ENCODE data around the gene GRIA3. TPM values are rescaled to one million over a fixed set of nuclear protein-coding genes. Genes with fewer than 3 reads are reported as not detected.
"Not testable (repeated sequence)": the region's sequence is repeated elsewhere in the genome, so short reads cannot be mapped to it uniquely, and the experiment has no call there.

The GRIA3 gene
- polyA plus RNA-seq, 1 of the 3 experiments (the other 2 are of a cell fraction): 0.15 TPM

DNA sequence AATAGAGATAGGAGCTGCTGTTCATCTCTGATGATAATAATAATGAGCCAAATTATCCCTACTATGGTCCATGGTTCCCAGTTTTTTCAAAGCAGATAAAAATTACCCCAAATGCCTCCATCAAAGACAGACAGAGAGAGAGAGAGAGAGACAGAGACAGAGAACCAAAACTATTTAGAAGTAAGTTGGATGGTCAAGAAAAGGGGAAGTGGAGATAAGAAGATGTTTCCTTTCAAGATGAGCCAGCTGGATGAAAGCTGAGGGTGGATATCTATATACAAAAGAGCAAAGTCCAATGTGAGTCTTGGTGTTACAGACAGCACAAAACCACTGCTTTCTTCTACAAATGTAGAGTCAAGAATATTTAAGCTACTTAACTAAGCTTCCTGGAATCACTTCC lies 173.9 kb downstream of the GRIA3 start:
- H3K27ac ChIP-seq (ENCODE audit: low read depth in 2 of 2, low read length in 1 of 2): no peak overlapping the region
- H3K36me3 ChIP-seq (replicated peaks in 1 of 2; ENCODE audit: control insufficient read depth in 1 of 2, insufficient read depth in 2 of 2, low read length in 1 of 2): no peaks in the 10 kb centered on the region
- TF ChIP-seq CHD2 (IDR thresholded peaks at IDR 0.05; ENCODE audit: low read length, partially characterized antibody) (no peak), RCOR1 (IDR thresholded peaks at IDR 0.05; ENCODE audit: low read length) (no peak), ELF1 (IDR thresholded peaks at IDR 0.05) (no peak)
- no peak overlapping the region for H3K9ac ChIP-seq
- no peaks in the 10 kb centered on the region for H3K27me3 ChIP-seq (ENCODE audit: insufficient read depth)
- ChIA-PET POLR2A (no interaction called here), CTCF (no interaction called here)
- no peaks in the 10 kb centered on the region for H3K4me1 ChIP-seq (ENCODE audit: control insufficient read depth in 1 of 2, insufficient read depth in 2 of 2, low read depth in 1 of 2, low read length in 1 of 2)
- H3F3A ChIP-seq (replicated peaks; ENCODE audit: insufficient read depth): no peaks in the 10 kb centered on the region
- H4K20me1 ChIP-seq (ENCODE audit: insufficient read depth): no peaks in the 10 kb centered on the region
- no peak overlapping the region for H3K4me2 ChIP-seq
- no peaks in the 10 kb centered on the region for H3K79me2 ChIP-seq (ENCODE audit: insufficient read depth)
- no peaks in the 10 kb centered on the region for H3K9me2 ChIP-seq
- H2AFZ ChIP-seq (ENCODE audit: low read depth): no peak overlapping the region
- no peaks in the 10 kb centered on the region for H3K9me3 ChIP-seq
- no peak for DNase-seq
- no peak overlapping the region for H3K4me3 ChIP-seq (ENCODE audit: low read depth in 2 of 2, low read length in 1 of 2)

DNA sequence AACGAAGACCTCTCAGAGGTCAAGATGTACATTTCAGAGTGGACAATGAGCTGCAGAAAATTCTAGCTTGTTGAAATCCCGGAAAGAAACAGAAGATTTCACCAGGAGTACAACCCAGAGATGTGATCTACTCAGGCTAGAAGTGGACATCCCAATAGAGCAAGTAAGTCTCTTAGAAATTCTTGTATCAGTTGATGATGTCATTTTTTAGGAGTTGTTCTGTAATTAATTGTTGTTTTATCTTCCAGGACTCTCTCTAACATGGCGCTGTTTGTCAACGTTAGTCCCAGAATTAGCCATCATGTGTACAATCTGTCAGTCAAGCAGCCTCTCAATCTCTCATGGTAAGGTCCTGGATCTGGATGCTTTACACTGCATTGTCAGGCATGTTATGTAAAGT lies 174.4 kb downstream of the GRIA3 start:
- Histone ChIP-seq H3K27ac (ENCODE audit: low read depth in 2 of 2, low read length in 1 of 2) (no peak overlapping the region), H3K79me2 (ENCODE audit: insufficient read depth) (no peaks in the 10 kb centered on the region), H3K9ac (no peak overlapping the region), H3K4me3 (ENCODE audit: low read depth in 2 of 2, low read length in 1 of 2) (no peak overlapping the region), H3K27me3 (ENCODE audit: insufficient read depth) (no peaks in the 10 kb centered on the region), H3K9me2 (no peaks in the 10 kb centered on the region), H3K4me1 (ENCODE audit: control insufficient read depth in 1 of 2, insufficient read depth in 2 of 2, low read depth in 1 of 2, low read length in 1 of 2) (no peaks in the 10 kb centered on the region), H3K4me2 (no peak overlapping the region), H4K20me1 (ENCODE audit: insufficient read depth) (no peaks in the 10 kb centered on the region), H3K9me3 (no peaks in the 10 kb centered on the region), H3F3A (replicated peaks; ENCODE audit: insufficient read depth) (no peaks in the 10 kb centered on the region), H3K36me3 (replicated peaks in 1 of 2; ENCODE audit: control insufficient read depth in 1 of 2, insufficient read depth in 2 of 2, low read length in 1 of 2) (no peaks in the 10 kb centered on the region), H2AFZ (ENCODE audit: low read depth) (no peak overlapping the region)
- no peak for TF ChIP-seq RFX5 (IDR thresholded peaks at IDR 0.05; ENCODE audit: low read length)
- no peak for DNase-seq
- ChIA-PET POLR2A (no interaction called here), CTCF (no interaction called here)
- 30% methylated on average over 4 of the region's 4 CpGs for WGBS (ENCODE audit: low lambda C conversion rate)

GRCh38 chrX:123361371-123361770 lies 177.3 kb downstream of the GRIA3 start:
- no peaks in the 10 kb centered on the region for H3K36me3 ChIP-seq (replicated peaks in 1 of 2; ENCODE audit: control insufficient read depth in 1 of 2, insufficient read depth in 2 of 2, low read length in 1 of 2)
- no peaks in the 10 kb centered on the region for H3K79me2 ChIP-seq (ENCODE audit: insufficient read depth)
- no peak overlapping the region for H3K27ac ChIP-seq (ENCODE audit: low read depth in 2 of 2, low read length in 1 of 2)
- TF ChIP-seq SMC3 (IDR thresholded peaks at IDR 0.05; ENCODE audit: low read depth, low read length) (no peak), GATA2 (CRISPR knock-in tag; IDR thresholded peaks at IDR 0.05) (no peak), RXRA (IDR thresholded peaks at IDR 0.05; ENCODE audit: borderline replicate concordance, low read depth) (no peak), YY1 (IDR thresholded peaks at IDR 0.05; ENCODE audit: low read depth) (no peak), GABPA (IDR thresholded peaks at IDR 0.05; ENCODE audit: low read depth) (no peak), CHD2 (IDR thresholded peaks at IDR 0.05; ENCODE audit: low read length, partially characterized antibody) (no peak), MEF2A (IDR thresholded peaks at IDR 0.05; ENCODE audit: borderline replicate concordance, low read depth) (no peak), FOXJ3 (CRISPR knock-in tag; IDR thresholded peaks at IDR 0.05) (no peak)
- TF ChIP-seq, protein P1, sequence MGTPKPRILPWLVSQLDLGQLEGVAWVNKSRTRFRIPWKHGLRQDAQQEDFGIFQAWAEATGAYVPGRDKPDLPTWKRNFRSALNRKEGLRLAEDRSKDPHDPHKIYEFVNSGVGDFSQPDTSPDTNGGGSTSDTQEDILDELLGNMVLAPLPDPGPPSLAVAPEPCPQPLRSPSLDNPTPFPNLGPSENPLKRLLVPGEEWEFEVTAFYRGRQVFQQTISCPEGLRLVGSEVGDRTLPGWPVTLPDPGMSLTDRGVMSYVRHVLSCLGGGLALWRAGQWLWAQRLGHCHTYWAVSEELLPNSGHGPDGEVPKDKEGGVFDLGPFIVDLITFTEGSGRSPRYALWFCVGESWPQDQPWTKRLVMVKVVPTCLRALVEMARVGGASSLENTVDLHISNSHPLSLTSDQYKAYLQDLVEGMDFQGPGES (IDR thresholded peaks at IDR 0.05; ENCODE audit: low read depth, low read length): no peak
- TF ChIP-seq, protein P2, sequence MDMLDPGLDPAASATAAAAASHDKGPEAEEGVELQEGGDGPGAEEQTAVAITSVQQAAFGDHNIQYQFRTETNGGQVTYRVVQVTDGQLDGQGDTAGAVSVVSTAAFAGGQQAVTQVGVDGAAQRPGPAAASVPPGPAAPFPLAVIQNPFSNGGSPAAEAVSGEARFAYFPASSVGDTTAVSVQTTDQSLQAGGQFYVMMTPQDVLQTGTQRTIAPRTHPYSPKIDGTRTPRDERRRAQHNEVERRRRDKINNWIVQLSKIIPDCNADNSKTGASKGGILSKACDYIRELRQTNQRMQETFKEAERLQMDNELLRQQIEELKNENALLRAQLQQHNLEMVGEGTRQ (IDR thresholded peaks at IDR 0.05; ENCODE audit: borderline replicate concordance, low read depth, low read length): no peak
- H3F3A ChIP-seq (replicated peaks; ENCODE audit: insufficient read depth): no peaks in the 10 kb centered on the region
- no peak overlapping the region for H2AFZ ChIP-seq (ENCODE audit: low read depth)
- ChIA-PET POLR2A (no interaction called here), CTCF (no interaction called here)
- H3K9me3 ChIP-seq: no peaks in the 10 kb centered on the region
- 29% methylated on average over 1 of the region's 1 CpG for WGBS (ENCODE audit: low lambda C conversion rate)
- H3K4me1 ChIP-seq (ENCODE audit: control insufficient read depth in 1 of 2, insufficient read depth in 2 of 2, low read depth in 1 of 2, low read length in 1 of 2): no peaks in the 10 kb centered on the region
- H3K4me3 ChIP-seq (ENCODE audit: low read depth in 2 of 2, low read length in 1 of 2): no peak overlapping the region
- H3K27me3 ChIP-seq (ENCODE audit: insufficient read depth): no peaks in the 10 kb centered on the region
- no peak for DNase-seq
- no peak overlapping the region for H3K9ac ChIP-seq
- no peaks in the 10 kb centered on the region for H4K20me1 ChIP-seq (ENCODE audit: insufficient read depth)
- H3K4me2 ChIP-seq: no peak overlapping the region
- H3K9me2 ChIP-seq: no peaks in the 10 kb centered on the region

DNA sequence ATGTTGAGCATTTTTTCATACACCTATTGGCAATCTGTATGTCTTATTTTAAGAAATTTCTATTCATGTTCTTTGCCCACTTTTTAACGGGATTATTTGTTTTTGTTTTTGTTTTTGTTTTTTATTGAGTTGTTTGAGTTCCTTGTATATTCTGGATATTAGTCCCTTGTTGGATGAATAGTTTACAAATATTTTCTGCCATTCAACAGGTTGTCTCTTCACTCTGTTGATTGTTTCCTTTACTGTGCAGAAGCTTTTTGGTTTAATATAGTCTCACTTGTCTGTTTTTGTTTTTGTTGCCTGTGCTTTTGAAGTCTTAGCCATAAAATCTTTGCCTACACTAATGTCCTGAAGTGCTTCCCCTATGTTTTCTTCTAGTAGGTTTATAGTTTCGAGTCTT lies 202.1 kb downstream of the GRIA3 start:
- H3K9ac ChIP-seq; H3K9me2 ChIP-seq; H3F3A ChIP-seq (replicated peaks; ENCODE audit: insufficient read depth); DNase-seq; H4K20me1 ChIP-seq (ENCODE audit: insufficient read depth); H3K4me1 ChIP-seq (ENCODE audit: control insufficient read depth in 1 of 2, insufficient read depth in 2 of 2, low read depth in 1 of 2, low read length in 1 of 2); H3K9me3 ChIP-seq; H3K79me2 ChIP-seq (ENCODE audit: insufficient read depth); H3K4me3 ChIP-seq (ENCODE audit: low read depth in 2 of 2, low read length in 1 of 2); H2AFZ ChIP-seq (ENCODE audit: low read depth); H3K4me2 ChIP-seq; H3K27me3 ChIP-seq (ENCODE audit: insufficient read depth); CTCF ChIA-PET; H3K36me3 ChIP-seq (replicated peaks in 1 of 2; ENCODE audit: control insufficient read depth in 1 of 2, insufficient read depth in 2 of 2, low read length in 1 of 2); POLR2A ChIA-PET; H3K27ac ChIP-seq (ENCODE audit: low read depth in 2 of 2, low read length in 1 of 2): not testable (repeated sequence)
- WGBS (ENCODE audit: low lambda C conversion rate): 9% methylated on average over 2 of the region's 2 CpGs
